CD4-positive, alpha-beta T cell treated with Interleukin-2 at 100 ng/mL for 4 hours (primary cell): ENCODE results near the gene APOL1.
"Not testable (repeated sequence)": the region's sequence is repeated elsewhere in the genome, so short reads cannot be mapped to it uniquely, and the experiment has no call there.

ENCODE experiments used
- DNase-seq: peaks from one replicate; pipeline ENCODE4 v3.0.0-alpha.2; 2020; ENCODE audit warnings: low spot score

APOL1 gene

DNA sequence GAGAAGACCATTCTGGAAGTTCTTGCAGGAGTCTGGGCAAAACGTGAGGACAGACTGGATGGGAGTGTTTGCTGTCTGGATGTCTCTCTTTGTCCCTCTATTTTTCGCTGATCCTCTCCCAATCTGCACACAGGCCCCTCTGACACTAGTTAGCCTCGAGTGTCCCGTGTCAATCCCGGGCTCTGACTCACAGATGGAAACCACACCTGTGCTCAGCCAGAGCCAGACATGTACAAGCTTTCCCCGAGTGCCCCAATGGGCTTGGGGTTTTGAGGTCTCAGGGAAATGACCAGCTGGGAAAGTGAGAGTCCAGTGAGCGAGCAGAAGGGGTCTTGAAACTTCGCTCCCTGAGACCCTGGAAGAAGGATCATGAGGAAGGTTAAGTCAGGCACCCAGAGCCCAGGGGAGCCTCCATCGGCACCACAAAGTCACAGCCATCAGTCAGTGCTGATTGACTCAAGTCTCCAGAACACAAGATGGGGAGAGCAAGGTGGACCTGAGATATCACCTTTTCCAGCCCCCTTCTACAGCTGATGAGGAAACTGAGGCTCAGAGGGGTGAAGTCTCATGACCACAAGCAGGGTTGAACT is 27.5 kb upstream of the APOL1 start:
- no peak for DNase-seq

DNA sequence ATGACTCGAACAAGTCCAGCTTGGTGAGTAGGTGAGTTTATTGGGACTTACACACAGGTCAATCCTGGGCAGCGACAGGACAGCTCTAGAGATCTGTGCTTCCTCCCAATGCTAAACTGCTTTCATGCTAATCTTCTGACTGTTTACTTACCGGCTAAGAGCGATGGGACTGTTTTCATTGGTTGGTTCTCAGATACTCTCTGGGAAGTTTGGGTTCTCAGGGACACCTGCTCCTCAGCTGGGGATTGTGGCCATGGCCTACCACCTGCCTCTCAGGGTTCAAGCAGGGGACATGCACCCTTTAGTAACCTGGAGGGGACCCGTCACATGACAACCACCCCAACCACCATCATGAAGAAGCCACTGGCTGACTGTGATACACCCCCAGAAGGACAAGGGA is 26.7 kb upstream of the APOL1 start:
- no peak for DNase-seq

DNA sequence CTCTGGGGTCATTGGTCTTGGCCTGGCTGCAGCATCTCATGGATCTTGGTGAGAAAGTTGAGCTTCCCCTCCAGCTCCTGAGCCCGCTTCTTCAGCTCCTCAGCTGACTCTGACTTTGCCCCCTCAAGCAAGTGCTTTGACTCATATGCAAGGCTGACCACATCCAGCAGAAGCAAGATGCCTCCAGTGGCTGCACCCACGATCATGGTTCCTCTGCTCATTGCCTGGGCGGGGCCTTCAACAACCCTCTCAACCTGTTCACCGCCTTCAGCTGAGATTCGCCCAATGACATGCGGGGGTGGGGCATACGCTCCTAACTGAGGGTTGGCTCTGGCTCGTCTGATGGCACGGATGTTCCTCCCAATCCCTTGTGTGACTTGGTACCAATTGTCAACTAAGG is 25.5 kb upstream of the APOL1 start:
- no peak for DNase-seq

DNA sequence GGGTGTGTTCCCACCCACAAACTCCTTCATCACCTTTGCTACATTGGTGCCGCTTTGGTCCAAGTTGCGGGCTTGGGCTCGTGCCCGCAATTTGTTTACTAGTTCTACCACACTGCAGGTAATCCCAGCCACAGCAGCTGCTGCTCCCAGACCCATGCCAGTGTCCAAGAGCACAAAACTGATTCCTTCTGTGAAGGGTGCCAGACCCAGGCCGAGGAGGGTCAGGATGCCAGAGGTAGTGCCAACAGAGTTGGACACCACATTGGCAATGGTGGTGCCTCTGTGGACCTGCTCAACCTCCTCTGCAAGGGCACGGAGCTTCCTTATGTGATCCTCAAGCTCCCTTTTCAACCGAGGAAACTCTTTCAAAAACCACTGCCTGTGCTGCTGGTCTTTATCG is 25.1 kb upstream of the APOL1 start:
- no peak for DNase-seq

DNA sequence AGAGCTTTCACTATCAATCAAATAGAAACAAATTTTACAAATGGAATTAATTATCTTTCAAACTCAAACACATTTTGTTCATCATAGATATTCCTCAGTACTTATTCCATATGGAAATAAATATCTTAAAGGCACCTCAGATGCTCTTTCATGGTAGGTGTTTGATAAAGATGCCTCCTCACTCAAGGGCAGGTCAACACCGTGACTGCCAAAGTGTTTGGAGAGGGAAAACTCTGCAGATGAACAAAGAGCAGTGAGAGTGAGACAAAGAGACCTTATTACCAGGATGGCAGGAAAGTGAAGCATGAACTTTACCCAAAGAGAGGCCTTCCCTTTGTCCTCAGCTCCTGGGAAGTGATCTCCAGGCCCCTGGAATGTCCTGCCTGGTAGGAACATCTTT is 24.6 kb upstream of the APOL1 start:
- DNase-seq: not testable (repeated sequence)

DNA sequence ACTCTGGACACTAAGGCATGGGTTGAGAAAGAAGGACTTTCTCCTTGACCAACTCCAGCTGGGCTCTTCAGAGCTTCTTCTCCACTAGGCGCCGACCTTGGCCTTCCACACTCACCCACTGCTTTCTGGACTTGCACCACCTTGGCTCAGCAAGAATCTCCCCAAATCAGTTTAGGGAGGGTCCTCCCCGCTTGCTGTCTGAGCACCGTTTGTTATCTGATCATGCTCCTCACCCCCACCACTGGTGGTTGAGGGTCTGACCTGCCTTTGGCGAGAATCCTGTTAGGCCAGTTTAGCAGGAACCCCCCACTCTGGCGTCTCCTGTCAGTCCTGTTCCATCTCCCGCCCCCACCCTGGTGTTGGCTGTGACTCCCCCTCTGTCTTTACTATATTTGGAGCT is 24.0 kb upstream of the APOL1 start:
- DNase-seq: no peak

DNA sequence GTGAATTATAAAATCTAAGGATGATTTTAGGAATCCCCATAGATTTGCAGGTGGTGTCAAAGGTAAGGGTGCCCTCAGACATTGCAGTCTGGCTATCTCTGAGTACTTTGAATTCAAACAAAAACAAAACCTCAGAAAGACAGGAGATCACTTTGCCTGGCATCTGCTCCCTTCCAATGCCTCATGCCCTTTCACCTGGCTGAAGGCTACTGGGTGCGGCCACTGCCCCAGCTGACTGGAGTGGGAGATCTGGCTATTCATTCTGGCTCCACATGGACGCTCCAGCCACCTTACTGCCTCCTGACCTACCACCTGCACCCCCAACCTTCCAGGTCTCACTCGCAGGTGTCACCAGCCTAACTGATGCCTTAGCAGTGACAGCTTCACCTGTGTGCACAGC is 23.3 kb upstream of the APOL1 start:
- DNase-seq: not testable (repeated sequence)

DNA sequence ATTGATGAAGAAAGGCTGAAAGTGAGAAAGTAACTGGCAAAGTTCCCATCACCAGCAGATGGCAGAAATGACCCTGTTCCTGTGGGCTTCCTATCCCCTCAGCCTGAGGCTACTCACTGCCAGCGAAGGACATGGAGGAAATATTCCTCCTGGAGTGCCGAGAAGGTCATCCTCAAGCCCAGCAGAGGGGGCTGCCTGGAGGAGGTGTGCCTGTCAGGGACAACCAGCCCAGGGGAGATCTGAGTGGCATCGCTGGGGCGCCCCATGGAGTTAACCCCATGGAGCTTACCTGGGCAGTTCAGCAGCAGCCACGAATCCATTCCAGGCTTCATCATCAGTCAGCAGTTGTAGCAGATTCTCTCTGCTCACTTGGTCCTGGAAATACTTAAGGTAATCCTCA is 21.9 kb upstream of the APOL1 start:
- DNase-seq: not testable (repeated sequence)

DNA sequence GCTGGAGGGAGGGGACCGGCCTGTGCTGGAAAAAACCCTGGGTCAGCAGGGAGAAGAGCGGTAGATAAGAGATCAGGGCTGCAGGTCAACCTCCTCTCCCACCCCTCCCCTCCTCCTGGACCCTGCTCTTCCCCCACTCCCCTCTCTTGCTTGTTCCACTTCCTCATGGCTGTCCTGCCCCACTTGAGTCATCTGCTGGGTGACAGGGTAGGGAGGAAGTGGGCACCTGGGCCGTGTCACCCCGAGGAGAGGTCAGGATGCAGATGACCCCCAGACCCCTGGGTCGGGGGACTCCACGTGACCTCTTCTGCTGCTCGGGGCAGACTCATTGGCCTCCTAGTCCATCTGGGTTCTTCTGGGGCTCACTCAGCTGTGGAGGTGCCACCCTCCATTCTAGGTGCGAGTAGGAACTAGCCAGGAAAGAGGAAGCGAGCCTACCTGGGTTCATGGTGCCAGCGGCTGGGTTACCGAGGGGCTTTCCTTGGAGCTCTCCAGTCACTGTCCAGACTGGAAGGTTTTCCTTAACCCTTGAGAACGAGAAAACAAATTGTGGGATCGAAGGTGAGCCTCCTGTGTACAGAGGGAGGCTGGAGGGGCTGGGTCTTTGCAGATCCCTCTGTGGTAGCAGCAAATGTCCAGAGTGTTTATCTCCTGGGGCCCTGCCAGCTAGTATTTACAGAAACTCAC is 20.1 kb upstream of the APOL1 start:
- no peak for DNase-seq

DNA sequence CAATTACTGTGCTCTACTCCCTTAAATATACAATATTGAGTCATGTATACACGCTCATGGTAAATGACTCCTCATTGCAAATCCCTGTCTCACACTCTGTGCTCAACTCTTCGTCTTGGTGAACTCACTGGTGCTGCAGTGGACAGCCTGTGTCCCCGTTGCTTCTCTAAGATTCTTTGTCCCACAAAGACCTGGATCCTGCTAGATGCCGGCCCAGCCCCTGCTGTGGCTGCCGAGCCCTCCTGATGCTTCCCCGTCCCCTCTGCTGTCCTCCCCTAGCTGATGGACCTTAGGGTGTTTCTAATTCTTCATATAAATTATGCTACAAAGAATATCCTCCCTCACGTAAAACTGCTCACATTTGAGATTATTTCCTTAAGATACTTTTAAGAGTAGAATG is 19.1 kb upstream of the APOL1 start:
- no peak for DNase-seq

DNA sequence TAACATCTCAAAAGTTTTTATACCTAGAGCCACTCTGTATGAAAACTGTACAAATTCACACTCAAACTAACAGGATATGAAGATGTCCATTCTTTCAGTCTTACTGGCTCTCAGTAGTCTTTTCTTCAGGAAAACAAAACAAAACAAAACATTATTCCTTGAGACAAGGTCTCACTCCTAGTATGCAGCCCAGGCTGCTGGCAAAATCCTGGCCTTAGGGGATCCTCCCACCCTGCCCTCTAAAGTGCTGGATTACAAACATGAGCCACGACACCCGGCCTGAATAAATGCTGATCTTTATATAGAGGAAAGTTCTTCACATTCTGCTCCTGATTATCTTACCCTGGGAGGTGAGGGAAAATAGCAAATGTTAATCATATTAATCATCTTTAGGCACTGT is 18.7 kb upstream of the APOL1 start:
- no peak for DNase-seq

DNA sequence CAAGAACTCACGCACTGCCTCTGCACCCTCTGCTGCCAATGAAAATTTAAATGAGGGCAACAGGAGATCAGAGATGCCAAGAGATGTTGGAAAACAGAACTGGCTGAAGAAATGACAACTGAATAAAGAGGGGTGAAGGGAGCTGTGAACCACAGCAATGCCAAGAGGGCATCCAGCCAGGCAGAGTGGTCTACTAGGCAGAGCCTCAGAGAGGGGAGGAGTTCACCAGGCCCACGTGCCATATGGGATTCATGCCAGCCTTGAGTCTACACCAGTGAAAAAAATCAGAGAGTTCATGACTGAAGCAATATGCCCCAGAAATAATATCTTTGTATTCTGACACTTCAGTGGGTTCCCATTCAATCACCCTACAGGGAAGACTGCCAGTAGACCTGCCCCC is 18.0 kb upstream of the APOL1 start:
- DNase-seq: no peak

DNA sequence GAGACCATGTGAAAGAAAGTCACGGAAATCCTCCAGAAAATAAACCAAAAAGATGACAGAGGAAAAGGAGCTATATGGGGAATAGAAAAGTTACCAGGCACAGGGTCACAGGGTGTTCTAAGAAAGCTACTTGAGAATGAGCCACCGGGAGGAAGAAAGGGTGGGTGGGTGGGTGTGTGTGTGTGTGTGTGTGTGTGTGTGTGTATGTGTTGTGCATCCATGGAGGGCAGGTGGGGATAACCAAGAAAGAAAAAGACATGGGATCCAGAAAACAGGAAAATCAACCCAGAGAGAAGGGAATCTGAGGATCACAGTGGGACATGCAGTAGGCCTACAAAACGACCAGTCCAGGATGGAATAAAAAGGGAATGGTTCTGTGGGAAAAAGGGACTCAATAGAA is 17.3 kb upstream of the APOL1 start:
- DNase-seq: no peak

DNA sequence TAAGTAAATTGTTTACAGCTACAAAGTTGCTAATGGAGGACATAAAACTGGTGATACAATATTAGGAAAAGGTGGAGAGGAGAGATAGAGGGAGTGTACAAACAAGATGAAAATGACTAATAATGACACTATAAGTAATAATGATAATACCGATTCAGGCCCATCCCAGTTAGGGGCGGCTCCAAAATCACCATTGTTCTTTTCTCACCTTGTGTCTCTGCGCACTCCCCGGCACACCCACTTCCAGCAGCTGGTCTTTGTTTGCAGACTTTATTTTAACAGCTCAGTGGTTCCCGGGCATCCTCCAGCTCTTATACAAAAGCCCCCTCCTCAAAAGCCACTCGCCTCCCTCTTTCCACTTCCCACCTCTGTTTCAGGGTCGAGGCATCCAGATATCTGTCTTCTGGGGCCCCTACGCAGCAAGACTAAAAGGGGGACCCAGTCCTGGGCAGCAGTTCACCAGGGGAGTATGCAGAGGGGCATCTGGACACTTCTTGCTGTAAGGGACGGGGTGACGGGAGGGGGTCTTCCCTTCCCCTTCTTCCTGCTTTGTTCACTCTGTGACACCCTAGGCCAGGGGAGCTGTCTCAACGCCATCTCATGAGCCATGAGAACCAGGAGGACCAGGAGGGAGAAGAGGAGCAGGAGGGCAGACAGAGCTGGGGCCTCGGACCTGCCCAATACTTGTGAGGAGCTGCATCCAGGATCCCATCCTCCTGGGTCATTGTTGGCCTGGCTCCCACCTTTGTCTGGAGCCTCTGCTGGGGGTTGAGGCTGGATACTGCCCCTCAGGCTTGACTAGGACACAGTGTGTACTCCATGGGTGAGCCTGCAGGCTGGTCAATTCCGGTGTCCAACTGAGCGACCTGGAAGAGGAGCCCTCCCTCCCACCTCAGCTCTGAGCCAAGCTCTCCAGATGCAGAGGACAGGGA is 16.3 kb upstream of the APOL1 start:
- no peak for DNase-seq

DNA sequence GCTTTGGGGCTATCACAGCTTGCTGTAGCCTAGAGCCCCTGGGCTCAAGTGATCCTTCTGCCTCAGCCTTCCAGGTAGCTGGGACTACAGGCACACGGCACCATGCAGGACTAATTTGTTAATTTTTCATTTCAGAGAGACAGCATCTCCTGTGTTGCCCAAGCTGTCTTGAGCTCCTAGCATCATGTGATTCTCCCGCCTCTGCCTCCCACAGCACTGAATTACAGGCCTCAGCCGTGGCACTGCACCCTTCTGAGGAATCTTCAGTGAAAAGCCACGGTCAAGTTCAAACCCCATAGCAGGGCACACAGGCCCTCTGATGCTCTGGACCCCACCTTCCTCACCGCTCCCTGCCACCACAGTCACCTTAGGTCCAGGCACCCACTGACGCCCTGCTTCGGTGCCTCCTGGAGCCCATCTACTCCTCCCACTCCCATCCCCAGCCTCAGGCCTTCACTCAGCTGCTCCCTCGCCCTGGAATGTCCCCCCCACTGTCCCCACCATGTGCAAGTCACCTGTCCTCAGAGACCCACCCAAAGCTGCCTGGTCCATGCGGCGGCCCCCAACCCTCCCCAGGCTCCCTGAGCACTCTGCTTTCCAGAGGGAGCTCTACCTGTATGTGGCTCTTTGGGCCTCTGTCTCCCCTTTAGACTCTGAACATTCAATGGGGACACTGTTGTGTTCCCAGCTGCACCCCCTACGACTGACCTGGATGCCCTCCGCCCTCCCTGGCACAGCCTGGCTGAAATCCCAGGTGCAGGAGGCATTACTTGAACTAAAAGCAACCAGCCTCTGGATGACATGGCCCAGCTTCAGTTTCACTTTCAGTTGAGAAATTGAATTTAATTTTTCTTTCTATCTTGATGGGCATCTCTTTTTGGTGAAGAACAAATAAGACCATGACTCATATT is 15.2 kb upstream of the APOL1 start:
- DNase-seq: peak; percentile 72

DNA sequence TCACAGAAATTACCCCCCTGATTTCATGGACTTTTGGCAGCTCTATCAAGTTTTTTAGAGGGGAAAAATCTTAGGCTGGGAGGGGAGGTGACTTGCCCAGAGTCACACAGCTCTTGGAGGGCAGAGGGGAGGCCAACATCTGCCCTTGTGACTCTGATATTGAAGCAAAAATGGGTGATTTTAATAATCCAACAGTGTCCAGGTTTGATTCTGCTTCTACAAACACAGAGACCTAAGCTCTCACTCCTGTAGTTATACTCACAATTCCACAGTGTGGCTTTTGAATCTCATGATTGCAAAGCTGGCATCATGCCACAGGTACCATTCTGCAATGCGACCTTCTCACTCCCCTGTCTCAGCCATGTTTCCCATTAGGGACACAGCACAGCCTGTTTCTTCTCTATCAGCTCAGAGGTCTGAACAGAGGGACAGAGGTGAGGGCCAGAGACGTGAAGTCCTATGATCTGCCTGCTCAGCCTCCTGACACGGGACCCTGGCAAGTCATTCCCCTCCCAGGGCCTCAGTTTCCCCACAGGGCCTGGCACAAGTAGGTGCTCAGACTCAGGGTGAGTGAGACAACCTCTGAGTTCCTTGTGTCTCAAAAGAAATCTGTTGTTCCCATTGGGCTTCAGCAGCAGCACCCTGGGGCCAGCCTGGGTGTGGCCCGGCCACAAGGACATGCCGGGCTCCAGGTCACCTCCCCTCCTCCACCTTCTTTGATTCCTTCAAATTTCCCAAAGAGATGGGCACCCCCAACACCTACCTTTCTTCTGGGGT is 14.4 kb upstream of the APOL1 start:
- DNase-seq: no peak

DNA sequence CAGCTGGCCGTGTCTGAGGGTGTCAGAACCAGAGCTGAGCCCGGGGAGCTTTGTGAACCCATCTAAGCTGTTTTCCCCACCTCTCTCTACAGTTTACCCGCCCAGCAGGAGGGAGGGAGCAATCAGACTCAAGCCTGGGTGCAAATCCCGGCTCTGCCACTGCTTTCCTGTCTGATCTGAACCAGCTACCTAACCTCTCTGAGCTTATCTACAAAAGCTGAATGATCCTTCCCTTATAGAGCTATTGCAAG is 13.9 kb upstream of the APOL1 start:
- DNase-seq: no peak

DNA sequence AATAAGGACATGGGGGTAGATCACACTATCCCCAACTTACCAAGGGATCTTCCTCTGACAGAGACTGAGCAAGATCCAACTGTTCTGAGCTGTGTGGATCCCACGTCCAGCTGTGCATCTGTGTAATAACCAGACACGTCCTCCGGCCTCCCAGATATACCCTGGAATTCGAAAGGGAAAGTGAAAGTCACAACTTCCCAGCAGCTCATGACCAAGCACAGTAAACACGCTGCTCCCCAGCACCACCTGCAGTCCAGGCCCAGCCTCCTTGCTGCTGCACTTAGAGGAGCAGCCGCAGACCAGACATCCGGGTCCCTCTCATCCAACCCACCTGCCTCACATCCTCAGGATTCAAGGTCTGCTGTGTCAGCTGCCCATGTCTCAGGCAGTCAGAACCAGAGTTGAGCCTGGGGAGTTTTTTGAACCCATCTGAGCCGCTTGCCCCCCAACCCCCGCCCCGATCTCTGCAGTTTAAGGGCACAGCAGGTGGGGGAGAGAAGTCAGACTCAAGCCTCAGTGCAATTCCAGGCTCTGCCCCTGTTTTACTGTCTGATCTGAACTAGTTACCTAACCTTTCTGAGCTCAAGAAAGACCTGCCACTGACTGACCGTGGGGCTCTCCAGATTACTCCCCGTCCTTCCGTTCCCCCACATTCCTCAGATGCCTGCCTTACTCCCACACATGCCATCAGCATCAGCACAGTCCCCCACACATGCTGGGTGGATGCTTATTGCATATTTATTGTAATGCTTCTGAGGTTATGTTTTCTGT is 13.3 kb upstream of the APOL1 start, which contains the start of gene APOL2:
TSS of gene APOL2 (minus strand) at position 127 of the 771 bp plus-strand sequence. CDS start 6,365 bp downstream, outside the sequence.
- peak; percentile 83 for DNase-seq

DNA sequence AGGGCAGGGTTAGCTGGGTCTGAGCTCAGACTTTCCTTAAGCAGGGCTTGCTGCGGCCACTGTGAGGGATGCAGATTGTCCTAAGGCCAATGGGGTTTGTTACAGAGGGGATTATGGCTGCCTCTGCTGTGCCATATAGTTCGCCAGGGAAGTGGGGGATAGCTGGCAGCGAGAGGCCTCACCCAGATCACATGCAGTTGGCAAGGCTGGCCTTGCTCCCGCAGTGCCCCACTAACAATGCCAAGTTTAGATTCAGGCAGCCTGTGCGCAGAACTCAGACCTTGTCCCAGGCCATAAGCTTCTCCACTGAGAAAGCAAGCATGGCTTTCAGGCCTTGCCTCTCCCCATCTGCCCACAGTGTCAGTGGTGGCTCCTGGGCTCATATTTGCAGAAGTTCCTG is 8.9 kb upstream of the APOL1 start:
- no peak for DNase-seq

DNA sequence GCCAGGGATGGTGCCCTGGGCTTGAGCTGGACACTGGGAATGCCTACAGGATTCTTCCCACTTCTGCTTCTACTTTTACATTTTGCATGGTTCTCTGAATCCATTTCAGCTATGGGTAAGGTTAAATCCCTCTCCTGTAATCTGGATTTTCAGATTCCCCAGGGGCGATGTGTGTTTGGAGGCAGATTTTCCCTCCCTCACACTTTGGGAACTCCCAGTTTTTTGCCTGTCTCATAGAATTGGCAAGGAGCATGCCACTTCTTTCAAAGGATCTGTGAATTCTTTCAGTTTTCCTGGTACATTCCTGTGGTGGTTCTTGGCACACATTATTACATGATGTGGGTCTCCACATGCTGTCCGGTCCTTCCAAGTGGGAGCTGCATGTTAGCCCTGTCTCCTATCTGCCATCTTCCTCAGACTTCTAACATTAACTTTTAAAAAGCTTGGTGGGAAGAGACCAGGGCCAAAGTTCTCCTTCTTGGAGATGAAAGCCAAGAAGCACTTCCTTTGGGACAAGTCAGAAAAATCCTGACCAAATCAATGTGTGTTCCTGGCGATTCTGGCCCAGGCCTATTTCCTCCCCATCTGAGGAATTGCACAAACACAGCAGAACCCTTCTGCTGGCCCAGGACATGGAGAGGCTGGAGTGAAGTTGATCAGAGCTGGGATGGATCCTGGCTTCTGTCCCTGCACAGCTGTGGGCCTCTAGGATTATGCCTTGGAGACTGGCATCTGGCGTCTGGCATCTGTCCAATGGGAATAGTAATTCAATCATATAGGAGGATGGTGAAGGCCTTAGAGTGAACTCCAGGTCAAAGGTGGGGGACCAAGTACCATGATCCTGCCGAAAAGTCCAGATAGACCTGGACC is 8.2 kb upstream of the APOL1 start:
- DNase-seq: no peak
